Mucosa of stomach (tissue), 1 donor: ENCODE measurements around the gene CLSTN2.

Experiments used
- H3K27me3 ChIP-seq: one replicate; pipeline ENCODE4 v1.7.0; 2013; ENCODE audit warnings: mild to moderate bottlenecking, low read length; ENCODE audit not compliant: control insufficient read depth, insufficient read depth
- H3K36me3 ChIP-seq: one replicate; pipeline ENCODE4 v1.7.0; 2013; ENCODE audit warnings: low read length; ENCODE audit not compliant: control insufficient read depth, insufficient read depth
- H3K4me1 ChIP-seq: one replicate; pipeline ENCODE4 v1.7.0; 2013; ENCODE audit warnings: mild to moderate bottlenecking, low read length; ENCODE audit not compliant: control insufficient read depth, insufficient read depth
- H3K4me3 ChIP-seq: one replicate; pipeline ENCODE4 v1.7.0; 2013; ENCODE audit warnings: low read length
- H3K9ac ChIP-seq: one replicate; pipeline ENCODE4 v1.7.0; 2013; ENCODE audit warnings: mild to moderate bottlenecking, low read length, moderate library complexity
- H3K9me3 ChIP-seq: one replicate; pipeline ENCODE4 v1.7.0; 2013; ENCODE audit warnings: mild to moderate bottlenecking, low read length, moderate library complexity; ENCODE audit not compliant: control insufficient read depth
- donor health status: Pancreatic carcinoma.

The CLSTN2 gene

GRCh38 chr3:140338916-140339315 is 403.9 kb downstream of the CLSTN2 start:
- Histone ChIP-seq H3K9me3 (no peaks in the 10 kb centered on the region), H3K9ac (no peak overlapping the region), H3K4me1 (no peaks in the 10 kb centered on the region), H3K36me3 (no peaks in the 10 kb centered on the region), H3K27me3 (no peaks in the 10 kb centered on the region), H3K4me3 (no peak overlapping the region)

DNA sequence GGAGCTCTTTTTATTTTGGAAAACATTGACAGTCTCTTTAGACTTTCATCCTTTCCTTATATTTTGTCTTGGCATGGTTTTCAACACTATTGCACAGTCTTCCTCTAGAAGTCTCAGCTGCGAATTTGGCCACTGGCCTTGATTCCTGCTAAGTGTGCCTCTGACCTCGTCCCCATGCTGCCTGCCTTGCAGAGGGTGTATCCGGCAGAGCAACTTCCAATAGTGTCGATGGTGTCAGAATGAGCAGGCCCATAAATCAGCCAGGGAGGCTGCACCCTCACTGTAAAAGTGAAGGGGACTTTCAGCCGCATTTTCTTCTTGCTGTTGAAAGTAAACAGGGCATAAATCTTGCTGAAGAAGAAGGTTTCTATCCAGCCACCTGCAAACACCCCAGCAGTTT is 406.2 kb downstream of the CLSTN2 start:
- Histone ChIP-seq H3K36me3 (no peaks in the 10 kb centered on the region), H3K9me3 (no peaks in the 10 kb centered on the region), H3K4me3 (no peak overlapping the region), H3K9ac (no peak overlapping the region), H3K4me1 (no peaks in the 10 kb centered on the region), H3K27me3 (no peaks in the 10 kb centered on the region)

DNA sequence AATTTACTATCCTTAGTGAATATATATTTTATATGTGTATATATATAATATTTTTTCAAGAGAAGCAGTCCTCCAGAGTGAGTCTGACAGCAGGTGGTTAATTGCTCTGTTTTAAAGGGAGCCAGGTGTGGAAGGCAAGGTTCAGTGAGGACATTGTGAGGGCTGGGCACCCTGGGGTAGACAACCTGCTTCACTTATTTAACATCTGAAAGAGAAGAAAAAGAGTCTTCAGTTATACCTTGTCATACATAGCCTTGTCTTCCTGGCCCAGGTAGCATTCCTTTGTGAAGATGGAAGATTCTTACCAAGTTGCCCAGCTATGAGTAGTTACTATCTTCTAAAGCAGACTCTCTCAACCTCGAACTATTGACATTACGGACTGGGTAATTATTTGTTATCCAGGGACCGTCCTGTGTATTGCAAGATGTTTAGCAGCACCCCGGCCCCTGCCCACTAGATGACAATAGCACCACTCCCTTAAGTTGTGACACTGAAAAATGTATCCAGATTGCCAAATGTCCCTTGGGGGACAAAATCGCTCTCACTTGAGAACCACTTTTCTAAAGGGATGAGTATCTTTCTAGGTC is 406.9 kb downstream of the CLSTN2 start:
- no peaks in the 10 kb centered on the region for H3K9me3 ChIP-seq
- H3K9ac ChIP-seq = no peak overlapping the region
- no peaks in the 10 kb centered on the region for H3K36me3 ChIP-seq
- H3K4me1 ChIP-seq = no peaks in the 10 kb centered on the region
- no peak overlapping the region for H3K4me3 ChIP-seq
- H3K27me3 ChIP-seq = no peaks in the 10 kb centered on the region

- no peaks in the 10 kb centered on the region for H3K27me3 ChIP-seq
- H3K9me3 ChIP-seq = no peaks in the 10 kb centered on the region
- H3K4me1 ChIP-seq = no peaks in the 10 kb centered on the region
- no peak overlapping the region for H3K9ac ChIP-seq
- no peak overlapping the region for H3K4me3 ChIP-seq
- H3K36me3 ChIP-seq = no peaks in the 10 kb centered on the region
These were observed 407.7 kb downstream of the CLSTN2 start for GRCh38 chr3:140342668-140343067.

GRCh38 chr3:140343211-140344081 is 408.5 kb downstream of the CLSTN2 start:
- Histone ChIP-seq H3K36me3 (no peaks in the 10 kb centered on the region), H3K9ac (no peak overlapping the region), H3K9me3 (no peaks in the 10 kb centered on the region), H3K27me3 (no peaks in the 10 kb centered on the region), H3K4me3 (no peak overlapping the region), H3K4me1 (no peaks in the 10 kb centered on the region)

DNA sequence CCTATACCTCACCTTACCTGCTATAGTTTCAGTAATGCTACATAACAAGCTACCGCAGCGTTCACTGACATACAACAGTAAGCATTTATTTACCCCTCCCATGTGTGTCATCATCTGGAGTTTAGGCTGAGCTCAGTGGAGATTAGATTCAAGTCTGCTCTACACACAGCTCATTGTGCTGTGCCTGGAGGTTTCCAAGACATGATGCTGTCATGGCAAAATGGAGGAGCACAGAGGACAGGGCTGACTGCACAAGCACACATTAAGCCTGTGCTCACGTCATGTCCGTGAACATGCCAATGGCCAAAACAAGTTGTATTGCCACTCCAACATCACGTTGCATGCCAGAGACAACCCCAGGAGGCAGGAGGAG is 409.1 kb downstream of the CLSTN2 start:
- no peak overlapping the region for H3K9ac ChIP-seq
- no peaks in the 10 kb centered on the region for H3K9me3 ChIP-seq
- H3K4me3 ChIP-seq = no peak overlapping the region
- H3K4me1 ChIP-seq = no peaks in the 10 kb centered on the region
- no peaks in the 10 kb centered on the region for H3K27me3 ChIP-seq
- no peaks in the 10 kb centered on the region for H3K36me3 ChIP-seq

- H3K4me1 ChIP-seq = no peaks in the 10 kb centered on the region
- H3K9me3 ChIP-seq = no peaks in the 10 kb centered on the region
- no peak overlapping the region for H3K4me3 ChIP-seq
- H3K36me3 ChIP-seq = no peaks in the 10 kb centered on the region
- H3K9ac ChIP-seq = no peak overlapping the region
- no peaks in the 10 kb centered on the region for H3K27me3 ChIP-seq
These were observed 409.7 kb downstream of the CLSTN2 start for GRCh38 chr3:140344601-140345205.

GRCh38 chr3:140347151-140347550 is 412.2 kb downstream of the CLSTN2 start:
- no peaks in the 10 kb centered on the region for H3K27me3 ChIP-seq
- no peaks in the 10 kb centered on the region for H3K4me1 ChIP-seq
- H3K9ac ChIP-seq = no peak overlapping the region
- H3K4me3 ChIP-seq = no peak overlapping the region
- H3K36me3 ChIP-seq = no peaks in the 10 kb centered on the region
- H3K9me3 ChIP-seq = no peaks in the 10 kb centered on the region

GRCh38 chr3:140349938-140350337 is 415.0 kb downstream of the CLSTN2 start:
- no peaks in the 10 kb centered on the region for H3K9me3 ChIP-seq
- H3K4me3 ChIP-seq = no peak overlapping the region
- no peaks in the 10 kb centered on the region for H3K36me3 ChIP-seq
- H3K4me1 ChIP-seq = no peaks in the 10 kb centered on the region
- no peaks in the 10 kb centered on the region for H3K27me3 ChIP-seq
- H3K9ac ChIP-seq = no peak overlapping the region

- Histone ChIP-seq H3K27me3 (no peaks in the 10 kb centered on the region), H3K4me3 (no peak overlapping the region), H3K9me3 (no peaks in the 10 kb centered on the region), H3K9ac (no peak overlapping the region), H3K4me1 (no peaks in the 10 kb centered on the region), H3K36me3 (no peaks in the 10 kb centered on the region)
These were observed 416.5 kb downstream of the CLSTN2 start for GRCh38 chr3:140351466-140351865.

DNA sequence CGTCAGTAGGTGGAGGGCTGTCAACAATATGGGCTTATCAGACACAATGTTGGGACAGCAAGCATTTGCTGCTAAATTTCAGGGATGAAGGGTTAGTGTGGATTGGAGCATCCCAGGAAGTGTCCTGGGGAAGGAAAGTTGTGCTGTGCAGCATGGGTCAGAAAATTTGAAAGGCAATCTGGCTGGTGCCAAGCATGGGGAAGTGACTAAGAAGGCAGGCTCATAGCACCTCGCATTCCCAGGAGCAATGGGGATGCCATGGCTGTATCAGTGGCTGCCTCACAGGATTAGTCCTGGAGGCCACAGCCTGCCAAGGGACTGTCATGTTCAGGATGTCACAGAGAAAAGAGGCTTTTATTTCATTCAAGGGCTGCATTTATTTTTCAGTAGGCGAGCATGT is 420.5 kb downstream of the CLSTN2 start:
- no peak overlapping the region for H3K4me3 ChIP-seq
- no peak overlapping the region for H3K9ac ChIP-seq
- no peaks in the 10 kb centered on the region for H3K4me1 ChIP-seq
- no peaks in the 10 kb centered on the region for H3K27me3 ChIP-seq
- no peaks in the 10 kb centered on the region for H3K9me3 ChIP-seq
- no peaks in the 10 kb centered on the region for H3K36me3 ChIP-seq

GRCh38 chr3:140358686-140359085 is 423.7 kb downstream of the CLSTN2 start:
- Histone ChIP-seq H3K4me3 (no peak overlapping the region), H3K4me1 (no peaks in the 10 kb centered on the region), H3K9me3 (no peaks in the 10 kb centered on the region), H3K27me3 (no peaks in the 10 kb centered on the region), H3K36me3 (no peaks in the 10 kb centered on the region), H3K9ac (no peak overlapping the region)
